Choroid plexus epithelial cell (primary cell): ENCODE measurements around the gene VWA7.
A peak's percentile ranks its signal among the peaks of the same experiment; 100 is the strongest.

Experiments used
- DNase-seq: peaks from one replicate; pipeline ENCODE4 v3.0.0-alpha.2; 2010; ENCODE audit warnings: low read depth
- H3K4me3 ChIP-seq: 2 replicates; pipeline ENCODE4 v1.5.1; 2011; ENCODE audit warnings: low read depth, mild to moderate bottlenecking, control low read depth, low read length, moderate library complexity
- TF ChIP-seq, protein P1 (sequence below): conservative IDR thresholded peaks from 2 replicates; pipeline ENCODE4 v1.5.1; 2011; ENCODE audit warnings: low read depth, mild to moderate bottlenecking, control low read depth, inconsistent platforms, low read length, moderate library complexity

Gene VWA7

DNA sequence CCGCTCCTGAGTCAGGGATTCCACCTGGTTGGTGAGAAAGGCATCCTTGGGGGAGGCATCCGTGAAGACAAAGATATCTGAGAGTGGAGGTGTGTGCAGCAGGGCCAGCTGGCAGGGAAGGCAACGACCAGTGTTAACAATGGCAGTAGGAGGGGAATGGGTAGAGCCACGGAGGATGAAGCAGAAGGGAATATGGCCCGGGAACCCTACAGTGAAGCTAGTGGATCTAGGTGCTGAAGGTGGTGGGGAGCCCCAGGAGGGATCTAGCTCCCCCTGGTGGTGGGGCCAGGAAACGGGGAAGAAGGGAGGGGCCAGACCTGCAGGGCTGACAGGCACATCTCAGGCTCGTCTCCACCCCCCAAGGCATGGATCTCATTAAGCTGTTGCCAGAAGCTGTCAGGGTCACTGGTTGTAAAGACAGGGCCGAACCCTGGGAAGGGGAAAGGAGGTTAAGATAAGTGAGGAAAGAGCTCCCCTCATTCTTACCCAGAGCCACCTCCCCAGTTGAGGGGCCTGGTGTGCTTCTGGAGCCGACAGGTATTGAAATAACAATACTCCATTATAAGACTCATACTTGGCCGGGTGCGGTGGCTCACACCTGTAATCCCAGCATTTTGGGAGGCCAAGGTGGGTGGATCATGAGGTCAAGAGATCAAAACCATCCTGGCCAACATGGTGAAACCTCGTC, 7.3 kb downstream of the VWA7 start:
- TF ChIP-seq, protein P1, sequence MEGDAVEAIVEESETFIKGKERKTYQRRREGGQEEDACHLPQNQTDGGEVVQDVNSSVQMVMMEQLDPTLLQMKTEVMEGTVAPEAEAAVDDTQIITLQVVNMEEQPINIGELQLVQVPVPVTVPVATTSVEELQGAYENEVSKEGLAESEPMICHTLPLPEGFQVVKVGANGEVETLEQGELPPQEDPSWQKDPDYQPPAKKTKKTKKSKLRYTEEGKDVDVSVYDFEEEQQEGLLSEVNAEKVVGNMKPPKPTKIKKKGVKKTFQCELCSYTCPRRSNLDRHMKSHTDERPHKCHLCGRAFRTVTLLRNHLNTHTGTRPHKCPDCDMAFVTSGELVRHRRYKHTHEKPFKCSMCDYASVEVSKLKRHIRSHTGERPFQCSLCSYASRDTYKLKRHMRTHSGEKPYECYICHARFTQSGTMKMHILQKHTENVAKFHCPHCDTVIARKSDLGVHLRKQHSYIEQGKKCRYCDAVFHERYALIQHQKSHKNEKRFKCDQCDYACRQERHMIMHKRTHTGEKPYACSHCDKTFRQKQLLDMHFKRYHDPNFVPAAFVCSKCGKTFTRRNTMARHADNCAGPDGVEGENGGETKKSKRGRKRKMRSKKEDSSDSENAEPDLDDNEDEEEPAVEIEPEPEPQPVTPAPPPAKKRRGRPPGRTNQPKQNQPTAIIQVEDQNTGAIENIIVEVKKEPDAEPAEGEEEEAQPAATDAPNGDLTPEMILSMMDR: peak; percentile 88
- peak; percentile 68 for DNase-seq
- H3K4me3 ChIP-seq: no peak overlapping the region

DNA sequence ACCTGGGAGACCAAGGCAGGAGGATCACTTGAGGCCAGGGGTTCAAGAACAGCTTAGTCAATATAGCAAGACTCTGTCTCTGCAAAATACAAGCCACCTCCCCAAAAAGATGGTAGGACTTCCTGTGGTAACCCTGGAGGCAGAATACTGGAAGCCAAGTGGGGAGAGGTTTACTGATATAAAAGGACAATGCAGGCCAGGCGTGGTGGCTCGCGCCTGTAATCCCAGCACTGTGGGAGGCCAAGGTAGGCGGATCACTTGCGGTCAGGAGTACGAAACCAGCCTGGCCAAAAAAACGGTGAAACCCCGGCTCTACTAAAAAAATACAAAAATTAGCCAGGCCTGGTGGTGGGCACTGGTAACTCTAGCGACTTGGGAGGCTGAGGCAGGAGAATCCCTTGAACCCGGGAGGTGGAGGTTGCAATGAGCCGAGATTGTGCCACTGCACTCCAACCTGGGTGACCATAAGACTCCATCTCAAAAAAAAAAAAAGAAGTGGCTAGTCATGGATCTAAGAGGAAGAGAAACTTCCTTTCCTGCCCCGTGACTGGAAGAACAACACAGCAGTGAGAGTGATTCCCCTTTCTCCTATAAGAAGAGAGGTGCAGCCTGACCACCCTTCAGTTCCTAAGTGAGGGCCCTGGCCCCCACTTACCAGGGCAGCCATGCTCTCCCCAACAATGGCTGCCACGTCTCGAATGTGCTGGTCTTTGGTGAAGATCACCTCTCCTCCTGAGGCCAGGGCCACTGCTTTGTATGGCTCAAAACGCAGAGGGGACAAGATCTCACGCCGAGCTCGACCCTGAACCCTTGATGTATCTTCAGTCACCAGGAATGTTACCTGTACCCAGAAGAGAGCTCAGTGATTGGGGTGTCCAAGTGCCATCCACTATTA, 8.5 kb downstream of the VWA7 start:
- TF ChIP-seq, protein P1: no peak
- H3K4me3 ChIP-seq: no peak overlapping the region
- no peak for DNase-seq

DNA sequence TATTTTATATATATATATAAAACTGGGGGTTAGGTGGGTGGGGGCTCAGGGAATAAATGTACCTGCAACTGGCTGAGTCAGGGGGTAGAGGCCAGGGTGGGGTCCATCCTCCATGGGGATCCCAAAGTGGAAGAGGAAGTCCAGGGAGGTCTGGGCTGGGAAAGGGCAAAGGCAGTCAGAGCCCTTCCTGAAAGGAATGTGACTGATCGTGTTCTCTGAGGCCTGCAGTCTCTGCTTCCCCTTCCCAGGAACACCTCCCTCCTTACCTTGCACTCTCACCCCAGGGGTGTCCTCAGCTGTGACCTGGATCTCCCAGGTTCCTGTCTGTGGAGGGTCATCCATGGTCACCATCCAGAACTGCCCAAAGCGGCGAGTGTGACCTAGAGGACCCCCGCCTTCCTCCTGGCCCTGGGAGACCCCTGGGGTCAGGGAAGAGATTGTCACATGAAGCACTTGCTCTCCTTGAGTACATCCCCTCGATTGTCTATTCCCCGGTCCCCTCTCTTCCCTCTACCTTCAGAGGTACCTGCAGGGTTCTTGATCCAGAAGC, 10.0 kb downstream of the VWA7 start:
- H3K4me3 ChIP-seq: no peak overlapping the region
- TF ChIP-seq, protein P1: no peak
- DNase-seq: no peak

DNA sequence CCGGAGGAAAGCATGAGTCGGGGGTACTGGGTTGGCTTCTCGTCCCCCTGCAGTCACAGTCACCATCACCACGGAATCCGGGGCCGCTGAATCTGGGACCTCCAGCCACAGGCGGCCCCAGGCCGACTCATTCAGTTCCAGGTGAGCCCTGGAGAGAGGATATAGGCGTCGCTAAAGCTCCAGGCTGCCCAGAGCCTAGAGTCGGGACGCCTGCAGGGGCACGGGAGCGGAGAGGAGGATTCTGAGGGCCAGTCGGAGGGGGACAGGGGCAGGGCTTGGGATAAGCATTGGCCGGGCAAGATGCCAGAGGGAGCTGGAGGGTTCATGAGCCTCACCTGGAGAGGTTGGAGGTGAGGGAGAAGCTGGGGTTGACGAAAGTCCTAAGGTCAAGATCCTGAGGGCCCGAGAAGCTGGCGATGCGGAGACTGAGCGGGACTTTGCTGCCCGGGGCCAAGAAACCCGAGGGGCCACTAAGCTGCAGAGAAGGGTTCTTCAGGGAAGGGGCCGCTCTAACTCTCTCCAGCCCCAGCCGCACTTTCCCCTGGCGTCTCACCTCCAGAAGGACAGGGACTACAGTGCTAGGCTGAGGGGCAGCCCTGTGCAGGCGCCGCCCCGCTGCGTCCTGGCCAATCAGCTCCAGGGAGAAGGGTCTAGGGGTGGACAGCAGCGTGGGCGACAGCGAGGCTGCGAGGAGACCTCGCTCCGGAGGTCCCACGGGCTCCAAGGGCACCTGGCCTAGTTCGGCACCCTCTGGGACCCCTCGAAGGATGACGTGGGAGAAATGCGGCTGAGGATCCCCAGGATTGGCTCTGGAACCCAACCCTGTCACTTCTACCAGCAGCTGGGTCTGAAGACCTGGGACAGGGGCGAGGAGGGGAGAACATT, 11.0 kb downstream of the VWA7 start:
- DNase-seq: no peak
- peak overlapping the region; percentile 41 for H3K4me3 ChIP-seq
- TF ChIP-seq, protein P1: no peak

DNA sequence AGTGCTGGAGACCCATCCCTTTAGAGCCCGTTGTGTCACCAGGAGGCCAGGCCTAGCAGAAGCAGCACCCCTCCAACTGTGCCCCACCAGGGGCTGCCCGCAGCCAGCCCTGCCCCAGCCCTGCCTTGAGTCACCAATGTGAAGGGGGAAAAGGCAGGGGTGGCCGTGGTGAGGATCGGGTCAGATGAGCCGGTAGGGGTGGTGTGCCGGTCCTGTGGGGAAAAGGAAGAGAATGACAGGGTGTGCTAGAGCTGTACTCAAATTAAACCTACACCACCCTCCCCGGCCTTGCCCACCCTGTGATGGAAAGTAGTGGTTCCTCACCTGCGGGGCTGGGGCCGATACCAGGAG, 11.6 kb downstream of the VWA7 start:
- TF ChIP-seq, protein P1: no peak
- DNase-seq: no peak
- no peak overlapping the region for H3K4me3 ChIP-seq

DNA sequence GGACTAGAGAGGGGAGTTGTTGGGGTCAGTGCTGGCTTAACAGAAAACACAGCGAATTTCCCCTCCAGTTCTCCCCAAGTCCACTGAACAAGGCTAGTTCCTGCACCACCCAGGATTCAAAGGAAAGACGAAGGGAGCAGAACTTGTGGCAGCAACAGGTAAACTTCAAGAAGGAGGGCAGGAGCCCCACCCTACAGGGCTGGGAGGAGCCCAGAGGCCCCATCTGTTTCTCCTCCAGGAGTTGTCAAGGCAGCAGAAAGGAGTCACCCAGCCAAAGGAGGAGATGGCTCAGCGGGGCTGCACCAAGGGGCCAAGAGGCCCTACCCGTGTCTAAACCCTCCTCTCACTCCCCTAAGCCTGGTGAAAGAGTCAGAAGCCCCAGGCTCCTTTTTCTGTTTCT, 12.9 kb downstream of the VWA7 start:
- H3K4me3 ChIP-seq: no peak overlapping the region
- no peak for DNase-seq
- TF ChIP-seq, protein P1: no peak
